ENCODE data around the gene ANAPC16.
"Not testable (repeated sequence)": the region's sequence is repeated elsewhere in the genome, so short reads cannot be mapped to it uniquely, and the experiment has no call there.

Gene ANAPC16

DNA sequence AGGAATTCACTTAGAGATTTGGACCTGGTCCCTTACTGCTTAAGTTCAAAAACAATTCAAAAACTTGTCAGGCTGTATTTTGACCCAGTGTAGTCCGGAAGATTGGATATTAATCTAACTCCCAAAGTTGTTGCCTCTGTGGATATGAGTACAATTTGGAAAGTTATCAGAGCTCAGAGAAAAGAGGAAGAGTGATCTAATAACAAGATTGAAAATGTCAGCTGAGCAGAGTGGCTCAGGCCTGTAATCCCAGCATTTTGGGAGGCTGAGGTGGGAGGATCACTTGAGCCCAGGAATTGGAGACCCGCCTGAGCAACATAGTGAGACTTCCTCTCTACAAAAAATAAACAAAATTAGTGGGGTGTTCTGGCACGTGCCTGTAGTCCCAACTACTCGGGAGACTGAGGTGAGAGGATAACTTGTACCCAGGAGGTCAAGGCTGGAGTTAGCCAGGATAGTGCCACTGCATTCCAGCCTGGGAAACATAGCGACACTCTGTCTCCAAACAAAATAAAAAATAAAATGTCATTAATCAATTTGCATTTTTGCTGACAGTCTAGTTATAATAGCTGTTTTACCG, 3.5 kb downstream of the ANAPC16 start:
- POLR2A ChIA-PET = no interaction called here

DNA sequence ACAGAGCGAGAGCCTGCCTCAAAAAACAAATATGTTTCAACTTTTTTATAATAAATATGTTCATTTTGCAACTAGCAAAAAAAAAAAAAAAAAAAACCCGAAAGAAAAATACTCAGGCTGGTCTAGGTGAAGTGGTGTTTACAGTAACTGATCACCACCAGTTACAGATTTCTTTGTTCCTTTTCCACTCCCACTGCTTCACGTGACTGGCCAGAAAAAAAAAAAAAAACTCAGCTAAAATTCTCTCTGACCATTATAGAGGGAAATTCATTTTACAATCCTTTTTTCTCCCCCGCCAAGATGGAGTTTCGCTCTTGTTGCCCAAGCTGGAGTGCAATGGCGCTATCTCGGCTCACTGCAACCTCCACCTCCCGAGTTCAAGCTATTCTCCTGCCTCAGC, 4.8 kb downstream of the ANAPC16 start:
- no peaks in the 10 kb centered on the region for H3K27me3 ChIP-seq (replicated peaks in 2 of 5; ENCODE audit: control insufficient read depth in 4 of 5, insufficient read depth in 5 of 5, low read length in 4 of 5)
- peaks cover 10 to 12% (median 11%) of the 10 kb centered on the region in 4 experiments for H3K36me3 ChIP-seq (ENCODE audit: control insufficient read depth in 4 of 4, insufficient read depth in 4 of 4, low read length in 3 of 4)
- 100% methylated on average over 3 of the region's 8 CpGs for WGBS (ENCODE audit: insufficient coverage)
- H3K4me1 ChIP-seq (ENCODE audit: control extremely low read depth in 1 of 4, control insufficient read depth in 4 of 4, insufficient read depth in 4 of 4, low read length in 3 of 4) = peaks cover 13 to 30% (median 18%) of the 10 kb centered on the region in 4 experiments
- no peak overlapping the region for H3K27ac ChIP-seq (ENCODE audit: insufficient read depth in 1 of 2, low read depth in 1 of 2, low read length in 2 of 2, poor library complexity in 1 of 2, severe bottlenecking in 2 of 2)
- no peaks in the 10 kb centered on the region for H3K9me3 ChIP-seq (ENCODE audit: control extremely low read depth in 1 of 5, control insufficient read depth in 4 of 5, insufficient read depth in 2 of 5, low read depth in 1 of 5, low read length in 4 of 5)
- no peak for DNase-seq
- ChIA-PET POLR2A (interaction anchor here (0.6 to 0.7 kb wide), 2 partner anchors 100 to 423 kb away, joined by 4 read pairs; no protein-coding TSS in a partner anchor), CTCF (interaction anchor here (0.9 to 3.0 kb wide), 3 partner anchors 94 to 117 kb away, joined by 3 to 25 read pairs (median 5); no protein-coding TSS in a partner anchor)
- H3K4me3 ChIP-seq (ENCODE audit: control insufficient read depth in 1 of 7, extremely low read depth in 1 of 7, insufficient read depth in 4 of 7, low read depth in 2 of 7, low read length in 6 of 7) = no peak overlapping the region

More for the DNA sequence above, 3.5 kb downstream of the ANAPC16 start:
- Histone ChIP-seq H3K27me3 (replicated peaks in 2 of 5; ENCODE audit: control insufficient read depth in 4 of 5, insufficient read depth in 5 of 5, low read length in 4 of 5) (no peaks in the 10 kb centered on the region), H3K4me1 (ENCODE audit: control extremely low read depth in 1 of 4, control insufficient read depth in 4 of 4, insufficient read depth in 4 of 4, low read length in 3 of 4) (peaks cover 17 to 40% (median 26%) of the 10 kb centered on the region in 4 experiments), H3K9me3 (ENCODE audit: control extremely low read depth in 1 of 5, control insufficient read depth in 4 of 5, insufficient read depth in 2 of 5, low read depth in 1 of 5, low read length in 4 of 5) (no peaks in the 10 kb centered on the region), H3K4me3 (ENCODE audit: control insufficient read depth in 1 of 7, extremely low read depth in 1 of 7, insufficient read depth in 4 of 7, low read depth in 2 of 7, low read length in 6 of 7) (no peak overlapping the region), H3K36me3 (ENCODE audit: control insufficient read depth in 4 of 4, insufficient read depth in 4 of 4, low read length in 3 of 4) (peaks cover 3 to 8% (median 6%) of the 10 kb centered on the region in 4 experiments), H3K27ac (ENCODE audit: insufficient read depth in 1 of 2, low read depth in 1 of 2, low read length in 2 of 2, poor library complexity in 1 of 2, severe bottlenecking in 2 of 2) (no peak overlapping the region)
- CTCF ChIA-PET = interaction anchor here (0.6 to 2.1 kb wide), 7 partner anchors 18 to 700 kb away, joined by 3 to 10 read pairs (median 4); no protein-coding TSS in a partner anchor
- DNase-seq = no peak
- 92% methylated on average over 2 of the region's 6 CpGs for WGBS (ENCODE audit: insufficient coverage)

DNA sequence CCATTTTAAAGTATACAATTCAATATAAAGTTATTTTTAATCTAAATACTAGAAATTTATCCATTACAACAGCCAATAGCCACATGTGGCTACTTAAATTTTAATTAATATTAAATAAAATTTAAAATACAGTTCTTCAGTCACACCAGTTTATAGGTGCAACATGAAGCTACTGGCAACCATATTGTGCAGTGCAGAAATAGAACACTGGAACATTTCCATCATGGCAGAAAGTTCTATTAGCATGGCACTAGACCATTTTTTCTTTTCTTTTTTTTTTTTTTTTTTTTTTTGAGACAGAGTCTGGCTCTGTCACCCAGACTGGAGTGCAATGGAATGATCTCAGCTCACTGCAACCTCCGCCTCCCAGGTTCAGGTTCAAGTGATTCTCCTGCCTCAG, 5.5 kb downstream of the ANAPC16 start:
- peaks cover 10 to 12% (median 11%) of the 10 kb centered on the region in 4 experiments for H3K36me3 ChIP-seq (ENCODE audit: control insufficient read depth in 4 of 4, insufficient read depth in 4 of 4, low read length in 3 of 4)
- no peak for DNase-seq
- no peak overlapping the region for H3K27ac ChIP-seq (ENCODE audit: insufficient read depth in 1 of 2, low read depth in 1 of 2, low read length in 2 of 2, poor library complexity in 1 of 2, severe bottlenecking in 2 of 2)
- no peaks in the 10 kb centered on the region for H3K27me3 ChIP-seq (replicated peaks in 2 of 5; ENCODE audit: control insufficient read depth in 4 of 5, insufficient read depth in 5 of 5, low read length in 4 of 5)
- ChIA-PET POLR2A (interaction anchor here (0.6 kb wide), 2 partner anchors 99 to 151 kb away, joined by 3 to 4 read pairs; no protein-coding TSS in a partner anchor), CTCF (interaction anchor here (0.8 to 3.0 kb wide), 7 partner anchors 9 to 116 kb away, joined by 3 to 25 read pairs (median 5); no protein-coding TSS in a partner anchor)
- no peak overlapping the region for H3K4me3 ChIP-seq (ENCODE audit: control insufficient read depth in 1 of 7, extremely low read depth in 1 of 7, insufficient read depth in 4 of 7, low read depth in 2 of 7, low read length in 6 of 7)
- H3K4me1 ChIP-seq (ENCODE audit: control extremely low read depth in 1 of 4, control insufficient read depth in 4 of 4, insufficient read depth in 4 of 4, low read length in 3 of 4) = peaks cover 14 to 30% (median 18%) of the 10 kb centered on the region in 4 experiments
- no peaks in the 10 kb centered on the region for H3K9me3 ChIP-seq (ENCODE audit: control extremely low read depth in 1 of 5, control insufficient read depth in 4 of 5, insufficient read depth in 2 of 5, low read depth in 1 of 5, low read length in 4 of 5)
- no CpG with 5 or more reads among the region's 1 CpG for WGBS (ENCODE audit: insufficient coverage)

DNA sequence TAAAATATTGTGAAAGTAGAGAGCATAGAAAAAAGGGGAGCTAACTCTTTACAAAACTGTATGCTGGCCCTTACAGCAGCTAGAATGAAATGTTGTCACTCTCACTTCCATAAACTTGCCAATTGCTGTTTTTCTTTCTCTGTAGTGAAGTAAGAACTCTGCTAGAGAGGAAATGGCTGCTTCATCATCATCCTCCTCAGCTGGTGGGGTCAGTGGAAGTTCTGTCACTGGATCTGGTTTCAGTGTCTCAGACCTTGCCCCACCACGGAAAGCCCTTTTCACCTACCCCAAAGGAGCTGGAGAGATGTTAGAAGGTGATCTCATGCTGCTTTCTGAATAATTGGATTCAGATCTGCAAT, 7.9 kb downstream of the ANAPC16 start:
- no peak overlapping the region for H3K4me3 ChIP-seq (ENCODE audit: control insufficient read depth in 1 of 7, extremely low read depth in 1 of 7, insufficient read depth in 4 of 7, low read depth in 2 of 7, low read length in 6 of 7)
- no peak for DNase-seq
- CTCF ChIA-PET = interaction anchor here (0.6 to 1.9 kb wide), 13 partner anchors 14 to 327 kb away, joined by 3 to 9 read pairs (median 4); no protein-coding TSS in a partner anchor

DNA sequence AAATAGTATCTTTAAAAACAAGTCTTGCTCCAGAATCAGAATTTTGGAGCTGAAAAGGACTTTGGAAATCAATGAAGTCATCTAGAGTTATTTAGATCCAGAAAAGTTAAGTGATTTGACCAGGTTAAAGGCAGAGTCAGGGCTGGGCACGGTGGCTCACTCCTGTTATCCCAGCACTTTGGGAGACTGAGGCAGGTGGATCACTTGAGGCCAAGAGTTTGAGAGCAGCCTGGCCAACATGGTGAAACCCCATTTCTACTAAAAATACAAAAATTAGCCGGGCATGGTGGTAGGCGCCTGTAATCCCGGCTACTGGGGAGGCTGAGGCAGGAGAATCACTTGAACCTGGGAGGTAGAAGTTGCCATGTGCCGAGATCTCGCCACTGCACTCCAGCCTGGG, 8.4 kb downstream of the ANAPC16 start:
- POLR2A ChIA-PET = interaction anchor here (0.5 kb wide), 1 partner anchor 495 kb away, joined by 4 read pairs; no protein-coding TSS in a partner anchor
- H3K4me1 ChIP-seq (ENCODE audit: control extremely low read depth in 1 of 4, control insufficient read depth in 4 of 4, insufficient read depth in 4 of 4, low read length in 3 of 4); H3K27ac ChIP-seq (ENCODE audit: insufficient read depth in 1 of 2, low read depth in 1 of 2, low read length in 2 of 2, poor library complexity in 1 of 2, severe bottlenecking in 2 of 2); H3K27me3 ChIP-seq (replicated peaks in 2 of 5; ENCODE audit: control insufficient read depth in 4 of 5, insufficient read depth in 5 of 5, low read length in 4 of 5); DNase-seq; H3K9me3 ChIP-seq (ENCODE audit: control extremely low read depth in 1 of 5, control insufficient read depth in 4 of 5, insufficient read depth in 2 of 5, low read depth in 1 of 5, low read length in 4 of 5); H3K4me3 ChIP-seq (ENCODE audit: control insufficient read depth in 1 of 7, extremely low read depth in 1 of 7, insufficient read depth in 4 of 7, low read depth in 2 of 7, low read length in 6 of 7): not testable (repeated sequence)
- H3K36me3 ChIP-seq (ENCODE audit: control insufficient read depth in 4 of 4, insufficient read depth in 4 of 4, low read length in 3 of 4) = peaks cover 10 to 18% (median 14%) of the 10 kb centered on the region in 4 experiments
- CTCF ChIA-PET = interaction anchor here (0.6 to 1.9 kb wide), 13 partner anchors 14 to 328 kb away, joined by 3 to 9 read pairs (median 4); no protein-coding TSS in a partner anchor
- WGBS (ENCODE audit: insufficient coverage) = 98% methylated on average over 6 of the region's 6 CpGs

More for the DNA sequence above, 7.9 kb downstream of the ANAPC16 start:
- H3K4me1 ChIP-seq (ENCODE audit: control extremely low read depth in 1 of 4, control insufficient read depth in 4 of 4, insufficient read depth in 4 of 4, low read length in 3 of 4) = peaks cover 5 to 9% (median 6%) of the 10 kb centered on the region in 4 experiments
- no CpG with 5 or more reads among the region's 1 CpG for WGBS (ENCODE audit: insufficient coverage)
- H3K9me3 ChIP-seq (ENCODE audit: control extremely low read depth in 1 of 5, control insufficient read depth in 4 of 5, insufficient read depth in 2 of 5, low read depth in 1 of 5, low read length in 4 of 5) = no peaks in the 10 kb centered on the region
- POLR2A ChIA-PET = no interaction called here
- H3K27ac ChIP-seq (ENCODE audit: insufficient read depth in 1 of 2, low read depth in 1 of 2, low read length in 2 of 2, poor library complexity in 1 of 2, severe bottlenecking in 2 of 2) = no peak overlapping the region
- H3K36me3 ChIP-seq (ENCODE audit: control insufficient read depth in 4 of 4, insufficient read depth in 4 of 4, low read length in 3 of 4) = peaks cover 10 to 17% (median 13%) of the 10 kb centered on the region in 4 experiments
- no peaks in the 10 kb centered on the region for H3K27me3 ChIP-seq (replicated peaks in 2 of 5; ENCODE audit: control insufficient read depth in 4 of 5, insufficient read depth in 5 of 5, low read length in 4 of 5)

DNA sequence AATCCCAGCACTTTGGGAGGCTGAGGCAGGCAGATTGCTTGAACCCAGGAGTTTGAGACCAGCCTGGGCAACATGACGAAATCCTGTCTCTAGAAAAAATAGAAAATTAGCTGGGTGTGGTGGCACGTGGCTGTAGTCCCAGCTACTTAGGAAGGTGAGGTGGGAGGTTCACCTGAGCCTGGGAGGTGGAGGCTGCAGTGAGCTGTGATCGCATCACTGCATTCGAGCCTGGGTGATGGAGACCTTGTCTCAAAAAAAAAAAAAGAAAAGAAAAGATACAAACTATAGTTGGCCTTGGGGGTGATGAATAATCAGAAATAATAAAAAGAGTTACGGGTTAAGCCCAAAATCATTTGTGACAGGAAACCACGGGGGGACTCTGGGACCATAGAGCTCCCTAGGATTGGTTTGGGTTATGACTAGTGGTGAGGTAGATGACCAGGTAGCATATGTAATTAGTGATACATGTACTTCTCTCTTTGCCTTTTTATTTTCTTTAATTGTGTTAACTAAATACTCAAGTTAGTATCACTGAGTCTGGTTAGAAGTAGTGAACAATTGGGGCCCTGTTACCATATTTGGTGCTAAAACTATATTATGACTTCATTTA, 10.7 kb downstream of the ANAPC16 start:
- ChIA-PET POLR2A (no interaction called here), CTCF (interaction anchor here (0.7 to 1.7 kb wide), 6 partner anchors 10 to 330 kb away, joined by 3 to 7 read pairs (median 3); no protein-coding TSS in a partner anchor)
- Histone ChIP-seq H3K27me3 (replicated peaks in 2 of 5; ENCODE audit: control insufficient read depth in 4 of 5, insufficient read depth in 5 of 5, low read length in 4 of 5) (no peaks in the 10 kb centered on the region), H3K27ac (ENCODE audit: insufficient read depth in 1 of 2, low read depth in 1 of 2, low read length in 2 of 2, poor library complexity in 1 of 2, severe bottlenecking in 2 of 2) (no peak overlapping the region), H3K36me3 (ENCODE audit: control insufficient read depth in 4 of 4, insufficient read depth in 4 of 4, low read length in 3 of 4) (peaks cover 14 to 30% (median 20%) of the 10 kb centered on the region in 4 experiments), H3K4me1 (ENCODE audit: control extremely low read depth in 1 of 4, control insufficient read depth in 4 of 4, insufficient read depth in 4 of 4, low read length in 3 of 4) (peaks cover 0 to 2% (median 1%) of the 10 kb centered on the region in 4 experiments), H3K4me3 (ENCODE audit: control insufficient read depth in 1 of 7, extremely low read depth in 1 of 7, insufficient read depth in 4 of 7, low read depth in 2 of 7, low read length in 6 of 7) (no peak overlapping the region), H3K9me3 (ENCODE audit: control extremely low read depth in 1 of 5, control insufficient read depth in 4 of 5, insufficient read depth in 2 of 5, low read depth in 1 of 5, low read length in 4 of 5) (no peaks in the 10 kb centered on the region)
- WGBS (ENCODE audit: insufficient coverage) = 72% methylated on average over 2 of the region's 6 CpGs
- no peak for DNase-seq

Data from common myeloid progenitor, CD34-positive (primary cell).